ENCODE data around the gene GRIN1. TPM values are rescaled to one million over a fixed set of nuclear protein-coding genes. Genes with fewer than 3 reads are reported as not detected.

GRIN1 gene
- total and polyA plus RNA-seq, 2 donors (not counting 3 experiments of a cell fraction or from before 2014, with no cell fraction given) = not detected

GRCh38 chr9:137096785-137097546 is 42.0 kb upstream of the GRIN1 start:
- Histone ChIP-seq H3K4me2 (ENCODE audit: insufficient read depth, low read length) (no peak overlapping the region), H3K4me3 (replicated peaks in 1 of 3; ENCODE audit: insufficient read depth in 1 of 3, low read depth in 1 of 3, low read length in 3 of 3) (no peak overlapping the region), H2AFZ (ENCODE audit: low read depth, low read length) (no peak overlapping the region), H3K4me1 (ENCODE audit: control insufficient read depth, extremely low read depth, insufficient read depth, low read length) (no peaks in the 10 kb centered on the region), H3K27ac (ENCODE audit: insufficient read depth, low read depth, low read length) (no peak overlapping the region), H3K9ac (replicated peaks; ENCODE audit: extremely low read depth, insufficient read depth, low read length) (no peak overlapping the region), H3K9me1 (replicated peaks; ENCODE audit: control insufficient read depth, extremely low read depth, insufficient read depth, low read length) (no peaks in the 10 kb centered on the region), H3K79me2 (ENCODE audit: control insufficient read depth, insufficient read depth, low read length) (no peaks in the 10 kb centered on the region), H4K20me1 (replicated peaks; ENCODE audit: control insufficient read depth, extremely low read depth, insufficient read depth, low read length) (no peaks in the 10 kb centered on the region), H3K27me3 (ENCODE audit: control insufficient read depth in 2 of 2, insufficient read depth in 2 of 2, low read length in 2 of 2) (no peaks in the 10 kb centered on the region), H3K9me3 (replicated peaks; ENCODE audit: control insufficient read depth, insufficient read depth, low read length) (no peaks in the 10 kb centered on the region), H3K36me3 (ENCODE audit: control insufficient read depth in 2 of 2, extremely low read depth in 1 of 2, insufficient read depth in 2 of 2, low read length in 2 of 2) (peaks cover under 1 to 45% of the 10 kb centered on the region in 2 experiments)
- no TSS peak for BruUV-seq (replicated peaks)
- TF ChIP-seq POLR2A (IDR thresholded peaks at IDR 0.05; ENCODE audit: low read depth, low read length) (no peak), EZH2 (IDR thresholded peaks at IDR 0.05; ENCODE audit: borderline replicate concordance, low read depth, low read length, severe bottlenecking) (no peak)
- DNase-seq (ENCODE audit: low read depth, low spot score) = no peak
- FAIRE-seq = no peak
- ChIA-PET POLR2A (interaction anchor here (0.6 kb wide), 2 partner anchors 21 kb away, joined by 3 to 4 read pairs; no protein-coding TSS in a partner anchor), CTCF (interaction anchor here (1.7 kb wide), 1 partner anchor 21 kb away, joined by 3 read pairs; no protein-coding TSS in a partner anchor)
- intact Hi-C loops (cut with micrococcal nuclease) (no loop called here), dilution Hi-C loops (cut with MboI; ENCODE audit: extremely low pct_ligation_motif_present, low sequenced_read_pairs) (no loop called here)

DNA sequence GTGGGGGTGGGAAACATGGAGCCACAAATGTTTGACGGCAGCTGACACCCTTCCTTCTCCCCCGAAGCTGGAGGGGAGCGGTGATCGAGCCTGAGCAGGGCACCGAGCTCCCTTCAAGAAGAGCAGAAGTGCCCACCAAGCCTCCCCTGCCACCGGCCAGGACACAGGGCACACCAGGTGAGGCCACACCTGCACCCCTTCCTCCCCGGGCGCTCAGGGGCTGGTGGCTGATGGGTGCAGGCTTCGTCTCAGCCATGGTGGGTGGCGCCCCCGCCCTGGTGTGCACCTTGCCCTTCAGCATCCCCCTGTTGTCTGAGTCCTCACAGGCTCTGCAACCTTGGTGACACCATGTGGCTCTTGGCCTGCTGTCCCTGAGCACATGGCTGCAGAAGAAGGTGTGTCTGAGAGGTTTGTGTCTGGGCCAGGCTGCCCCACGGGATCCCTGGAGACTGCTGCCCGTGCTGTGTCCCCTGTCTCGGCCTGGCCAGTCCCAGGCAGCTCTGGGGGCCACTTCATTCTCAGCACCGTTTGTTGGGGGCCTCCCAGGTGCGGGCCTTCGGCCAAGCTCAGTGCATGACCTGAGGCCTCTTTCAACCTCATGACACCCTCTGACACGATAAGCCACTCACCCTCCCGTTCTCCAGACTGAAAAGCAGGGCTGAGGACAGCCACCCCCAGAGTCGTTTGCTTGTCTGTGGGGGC is 41.0 kb upstream of the GRIN1 start:
- TF ChIP-seq, protein P1, sequence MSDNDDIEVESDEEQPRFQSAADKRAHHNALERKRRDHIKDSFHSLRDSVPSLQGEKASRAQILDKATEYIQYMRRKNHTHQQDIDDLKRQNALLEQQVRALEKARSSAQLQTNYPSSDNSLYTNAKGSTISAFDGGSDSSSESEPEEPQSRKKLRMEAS (IDR thresholded peaks at IDR 0.05; ENCODE audit: insufficient read depth, insufficient read length) = peak; percentile 17
- TF ChIP-seq FOS (IDR thresholded peaks at IDR 0.05; ENCODE audit: borderline replicate concordance, insufficient read depth, low read length) = no peak
- H3K27me3 ChIP-seq (ENCODE audit: control insufficient read depth in 2 of 2, insufficient read depth in 2 of 2, low read length in 2 of 2) = no peaks in the 10 kb centered on the region
- no peak overlapping the region for H3K9ac ChIP-seq (replicated peaks; ENCODE audit: extremely low read depth, insufficient read depth, low read length)
- H3K79me2 ChIP-seq (ENCODE audit: control insufficient read depth, insufficient read depth, low read length) = no peaks in the 10 kb centered on the region
- no peaks in the 10 kb centered on the region for H3K9me3 ChIP-seq (replicated peaks; ENCODE audit: control insufficient read depth, insufficient read depth, low read length)
- no peaks in the 10 kb centered on the region for H4K20me1 ChIP-seq (replicated peaks; ENCODE audit: control insufficient read depth, extremely low read depth, insufficient read depth, low read length)
- no peak overlapping the region for H2AFZ ChIP-seq (ENCODE audit: low read depth, low read length)
- H3K9me1 ChIP-seq (replicated peaks; ENCODE audit: control insufficient read depth, extremely low read depth, insufficient read depth, low read length) = no peaks in the 10 kb centered on the region
- H3K36me3 ChIP-seq (ENCODE audit: control insufficient read depth in 2 of 2, extremely low read depth in 1 of 2, insufficient read depth in 2 of 2, low read length in 2 of 2) = peaks cover 4 to 54% of the 10 kb centered on the region in 2 experiments
- BruUV-seq (replicated peaks) = no TSS peak
- CTCF ChIA-PET = interaction anchor here (1.7 kb wide), 1 partner anchor 20 kb away, joined by 3 read pairs; no protein-coding TSS in a partner anchor
- no peaks in the 10 kb centered on the region for H3K4me1 ChIP-seq (ENCODE audit: control insufficient read depth, extremely low read depth, insufficient read depth, low read length)
- no peak overlapping the region for H3K4me3 ChIP-seq (replicated peaks in 1 of 3; ENCODE audit: insufficient read depth in 1 of 3, low read depth in 1 of 3, low read length in 3 of 3)
- no peak for DNase-seq (ENCODE audit: low read depth, low spot score)
- no peak overlapping the region for H3K4me2 ChIP-seq (ENCODE audit: insufficient read depth, low read length)
- H3K27ac ChIP-seq (ENCODE audit: insufficient read depth, low read depth, low read length) = no peak overlapping the region
- intact Hi-C loops (cut with micrococcal nuclease) (no loop called here), dilution Hi-C loops (cut with MboI; ENCODE audit: extremely low pct_ligation_motif_present, low sequenced_read_pairs) (no loop called here)
- POLR2A ChIA-PET = no interaction called here
- no peak for FAIRE-seq
